Right cardiac atrium (tissue), 5 donors: ENCODE results near the gene GSN. TPM values are rescaled to one million over a fixed set of nuclear protein-coding genes. Genes with fewer than 3 reads are reported as not detected.

Experiments used
- ATAC-seq, 2 donors: fragments of 200-7000 bp; cut with Tn5 transposase; one replicate each; pipeline versions ENCODE4 v1.8.0 to v1.9.1; 2020; ENCODE audit warnings: moderate library complexity in 2 of 2, mild to moderate bottlenecking in 1 of 2
- DNase-seq, 3 donors: peaks; one replicate each; pipeline ENCODE4 v3.0.0-alpha.2; 2020
- H3K27ac ChIP-seq: one replicate; pipeline ENCODE4 v1.5.1; 2013; ENCODE audit warnings: mild to moderate bottlenecking, low read length, control low read depth, moderate library complexity
- H3K27me3 ChIP-seq: one replicate; pipeline ENCODE4 v1.6.1; 2013; ENCODE audit not compliant: control insufficient read depth, insufficient read depth
- H3K4me1 ChIP-seq: one replicate; pipeline ENCODE4 v1.6.1; 2013; ENCODE audit warnings: low read length; ENCODE audit not compliant: control insufficient read depth, insufficient read depth
- H3K4me3 ChIP-seq: one replicate; pipeline ENCODE4 v1.5.1; 2013; ENCODE audit warnings: low read length, control low read depth
- H3K9me3 ChIP-seq: one replicate; pipeline ENCODE4 v1.6.1; 2013; ENCODE audit warnings: low read length; ENCODE audit not compliant: control insufficient read depth
- WGBS: extraction: QIAGEN DNeasy Blood & Tissue Kit; methylation state at CpG from one replicate; pipeline ENCODE4 v1.1.7; 2013; 5-methylcytosine and 5-hydroxymethylcytosine counted together
- intact Hi-C, 4 donors: fragments of 100-400 bp; cut with DNase I; formaldehyde crosslinking; loops; one replicate each; pipeline versions ENCODE4 v1.11.0 to v1.14.0; 2022 to 2023
- polyA plus RNA-seq: library from polyadenylated mRNA; stranded (reverse); fragments of 200-250 nt; gene quantifications from one replicate; pipeline ENCODE4 v1.2.3, GENCODE V29; 2013
- total RNA-seq, 4 donors: library from RNA; stranded (reverse); fragmentation: NEBNext Ultra II Directional; extraction: Animal tissue kit (Norgen Biotek cat#: 25700); gene quantifications; one replicate each; pipeline ENCODE4 v1.2.1, GENCODE V29; 2021
- donor health status: healthy with polysubstance abuse.
- donor health status: DM: no; HTN: yes; CAD: no.
- donor health status: DM: no; HTN: no; CAD: no.
- donor health status: DM: no; HTN: yes; CAD: no; lungs with severe emphysema.
- donor health status: DM: yes; HTN: yes; CAD: no.

GSN gene
- total and polyA plus RNA-seq, 5 donors, result 949 to 1,838 (median 1,630) TPM

DNA sequence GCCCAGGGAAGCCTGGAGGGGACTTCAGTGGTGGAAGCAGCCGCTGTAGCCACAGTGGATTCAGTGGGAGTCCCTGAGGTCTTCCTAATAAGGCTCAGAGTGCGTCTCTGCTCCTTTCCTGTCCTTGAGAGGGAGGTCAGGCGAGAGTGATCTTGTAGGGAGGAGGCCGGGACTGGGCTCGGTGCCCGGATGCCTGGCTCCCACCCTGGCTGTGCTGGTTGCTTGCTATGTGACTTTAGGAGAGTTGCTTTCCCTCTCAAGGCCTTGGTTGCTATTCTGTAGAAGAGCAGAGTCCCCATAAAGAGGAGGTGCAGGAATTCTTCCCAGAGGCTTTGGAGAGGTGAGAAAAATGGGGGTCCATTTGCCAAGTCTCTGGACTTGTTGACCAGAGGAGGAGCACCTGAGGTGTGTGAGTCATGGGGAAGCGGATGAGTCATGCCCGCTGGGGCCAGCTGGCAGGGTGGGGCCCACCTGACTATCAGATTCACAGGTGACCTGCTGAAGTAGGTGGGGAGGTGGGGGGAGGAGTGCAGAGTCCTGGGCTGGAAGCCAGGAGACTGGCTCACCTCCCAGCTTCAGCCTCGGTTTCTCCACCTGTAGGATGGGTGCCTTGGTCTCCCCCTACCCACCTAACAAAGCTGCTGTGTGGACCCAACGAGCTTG, 13.8 kb downstream of the GSN start:
- peaks cover 64% of the 10 kb centered on the region for H3K4me1 ChIP-seq
- H3K4me3 ChIP-seq, result no peak overlapping the region
- ATAC-seq (peak; percentile 69 to 71), DNase-seq (peak; percentile 89 to 97 (median 96))
- intact Hi-C loops, result loop anchor here in 2 of 4 donors (2.0 to 5.0 kb wide), 2 partner anchors 39 to 41 kb away; no protein-coding TSS in a partner anchor
- peak overlapping the region; percentile 99 for H3K27ac ChIP-seq
- 25% methylated on average over 10 of the region's 10 CpGs for WGBS
- no peaks in the 10 kb centered on the region for H3K9me3 ChIP-seq
- H3K27me3 ChIP-seq, result no peaks in the 10 kb centered on the region

DNA sequence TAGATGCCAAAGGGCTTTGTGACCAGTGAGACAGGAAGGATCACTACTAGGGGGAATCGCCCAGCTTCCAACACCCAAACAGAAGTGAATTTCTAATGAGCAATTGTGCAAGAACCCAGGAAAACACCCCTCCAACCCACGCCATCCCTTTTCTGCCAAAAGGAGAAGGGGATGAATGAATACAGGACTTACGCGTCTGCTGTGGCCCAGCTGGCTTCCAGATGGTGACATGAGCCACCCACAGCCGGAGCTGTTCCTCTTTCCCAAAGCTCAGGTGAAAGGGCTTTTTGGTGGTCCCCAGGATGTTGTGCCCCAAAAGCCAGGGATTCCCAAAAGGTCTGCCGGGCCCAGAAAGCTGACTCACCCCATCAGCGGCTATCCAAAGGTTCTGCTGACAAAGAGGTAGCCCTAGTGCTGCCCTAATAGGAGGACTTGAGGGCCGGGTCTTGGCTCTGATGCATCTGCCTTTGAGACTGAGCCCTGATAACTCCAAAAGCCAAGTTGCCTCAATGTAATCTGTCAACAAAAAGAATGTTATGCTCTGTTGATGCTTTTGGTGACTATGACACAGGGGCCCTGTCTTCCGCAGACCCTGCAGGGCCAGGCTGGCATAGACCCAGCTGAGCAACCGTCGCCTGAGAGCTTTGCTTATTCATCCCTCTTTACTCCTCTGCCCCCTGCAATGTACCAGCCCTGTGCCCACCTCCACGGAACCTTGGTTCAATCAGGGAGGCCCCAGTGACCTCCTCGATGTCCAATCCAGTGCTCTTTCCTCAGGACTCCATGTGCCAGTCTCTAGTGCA, 14.5 kb downstream of the GSN start:
- DNase-seq (peak; percentile 78 to 89 (median 87)), ATAC-seq (peak; percentile 1 to 3)
- Histone ChIP-seq H3K9me3 (no peaks in the 10 kb centered on the region), H3K27me3 (no peaks in the 10 kb centered on the region), H3K27ac (peak overlapping the region; percentile 99), H3K4me1 (peaks cover 67% of the 10 kb centered on the region), H3K4me3 (no peak overlapping the region)
- WGBS, result 39% methylated on average over 13 of the region's 13 CpGs
- intact Hi-C loops, result loop anchor here in 1 of 4 donors (5.0 kb wide), 1 partner anchor 40 kb away; no protein-coding TSS in a partner anchor

DNA sequence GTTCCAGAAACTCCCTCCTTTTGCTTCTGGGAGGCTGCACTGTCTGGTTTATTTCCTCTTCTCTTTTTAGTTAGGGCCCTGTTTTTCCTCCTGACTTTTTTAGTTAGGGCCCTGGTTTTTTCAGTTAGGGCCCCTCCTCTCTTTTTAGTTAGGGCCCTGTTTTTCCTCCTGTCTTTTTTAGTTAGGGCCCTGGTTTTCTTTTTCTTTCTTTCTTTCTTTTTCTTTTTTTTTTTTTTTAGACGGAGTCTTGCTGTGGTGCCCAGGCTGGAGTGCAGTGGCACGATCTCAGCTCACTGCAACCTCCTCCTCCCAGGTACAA, 15.1 kb downstream of the GSN start:
- no peak for DNase-seq
- intact Hi-C loops, result loop anchor here in 1 of 4 donors (5.0 kb wide), 1 partner anchor 39 kb away; no protein-coding TSS in a partner anchor
- H3K27ac ChIP-seq, result peak overlapping the region; percentile 99
- peaks cover 67% of the 10 kb centered on the region for H3K4me1 ChIP-seq
- no peaks in the 10 kb centered on the region for H3K27me3 ChIP-seq
- no peak for ATAC-seq
- H3K9me3 ChIP-seq, result no peaks in the 10 kb centered on the region
- WGBS, result 60% methylated on average over 2 of the region's 2 CpGs
- no peak overlapping the region for H3K4me3 ChIP-seq

DNA sequence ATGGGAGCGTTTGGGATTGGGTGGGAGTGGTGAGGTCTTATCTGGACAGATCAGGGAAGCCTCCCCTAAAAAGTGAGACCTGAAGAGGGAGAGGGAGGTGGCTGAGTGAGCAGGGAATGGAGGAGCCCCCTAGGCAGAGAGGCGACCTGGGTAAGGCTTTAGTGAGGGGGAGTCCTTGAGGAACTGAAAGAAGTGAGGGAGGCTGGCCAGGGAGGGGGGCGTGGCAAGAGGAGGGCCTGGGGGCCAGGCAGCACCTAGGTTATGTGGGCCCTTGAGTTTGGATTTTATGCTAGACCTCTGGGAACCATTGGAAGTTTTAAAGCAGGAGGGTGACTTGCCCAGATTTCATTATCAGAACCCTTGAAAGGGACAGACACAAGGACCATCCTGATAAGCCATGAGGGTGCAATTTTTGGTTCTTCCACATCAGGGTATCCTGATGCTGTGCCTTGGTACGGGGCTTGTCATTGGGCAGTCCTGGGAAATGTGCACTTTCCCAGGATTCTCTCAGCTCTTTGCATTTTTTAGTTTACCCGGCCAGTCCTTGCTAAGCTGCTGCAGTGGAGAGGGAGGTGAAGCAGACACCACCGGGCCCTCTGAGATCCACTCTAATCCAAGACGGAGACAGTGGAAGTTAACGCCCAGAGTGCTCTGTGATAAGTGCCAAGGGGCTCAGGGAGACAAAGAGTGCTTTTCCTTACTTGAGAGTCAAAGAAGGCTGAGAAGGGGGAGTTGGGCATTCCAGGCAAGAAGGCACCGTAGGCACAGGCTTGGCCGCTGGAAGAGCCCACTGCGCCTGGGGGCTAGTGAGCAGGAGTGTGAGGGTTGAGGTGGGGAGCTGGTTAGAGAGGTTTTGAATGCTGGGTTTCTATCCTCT, 16.1 kb downstream of the GSN start:
- intact Hi-C loops, result loop anchor here in 1 of 4 donors (5.0 kb wide), 1 partner anchor 38 kb away; no protein-coding TSS in a partner anchor
- WGBS, result 53% methylated on average over 11 of the region's 11 CpGs
- H3K4me1 ChIP-seq, result peaks cover 72% of the 10 kb centered on the region
- DNase-seq, result no peak
- H3K27me3 ChIP-seq, result no peaks in the 10 kb centered on the region
- no peak overlapping the region for H3K4me3 ChIP-seq
- ATAC-seq, result no peak
- no peaks in the 10 kb centered on the region for H3K9me3 ChIP-seq
- peak overlapping the region; percentile 99 for H3K27ac ChIP-seq

DNA sequence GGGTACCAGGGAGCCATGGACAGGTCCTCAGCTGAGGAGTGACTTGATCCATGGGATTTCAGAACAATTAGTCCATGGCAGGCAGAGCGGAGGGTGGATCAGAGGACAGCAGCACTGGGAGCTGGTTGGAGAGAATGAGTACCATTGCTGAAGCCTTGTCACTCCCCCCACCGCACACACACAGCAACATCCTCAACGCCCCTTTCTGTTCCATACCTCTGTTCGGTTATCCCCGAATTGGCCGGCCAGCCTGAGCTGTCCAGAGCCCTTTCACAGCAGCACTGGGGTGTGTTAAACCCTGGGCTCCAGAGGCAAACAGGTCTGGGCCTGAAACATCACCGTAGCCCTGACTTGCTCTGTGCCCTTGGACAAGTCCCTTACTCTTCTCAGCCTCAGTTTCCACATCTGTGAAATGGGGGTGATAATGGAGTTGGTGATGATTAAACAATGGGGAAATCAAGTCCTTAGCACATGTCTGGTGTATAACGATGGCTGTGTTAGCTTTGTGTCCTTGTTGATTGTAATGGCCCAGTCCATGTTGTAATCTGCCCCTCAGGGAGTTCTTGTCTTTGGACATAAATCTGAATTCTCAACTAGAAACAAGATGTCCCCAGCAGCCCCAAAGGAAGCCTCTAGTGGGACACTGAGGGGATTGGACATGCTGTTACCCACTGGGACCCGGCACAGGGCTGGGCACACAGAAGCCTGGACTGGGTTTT, 16.9 kb downstream of the GSN start:
- no peak for DNase-seq
- no peaks in the 10 kb centered on the region for H3K27me3 ChIP-seq
- peak overlapping the region; percentile 99 for H3K27ac ChIP-seq
- no peaks in the 10 kb centered on the region for H3K9me3 ChIP-seq
- ATAC-seq, result no peak
- intact Hi-C loops, result loop anchor here in 1 of 4 donors (5.0 kb wide), 1 partner anchor 37 kb away; no protein-coding TSS in a partner anchor
- WGBS, result 88% methylated on average over 9 of the region's 9 CpGs
- peaks cover 72% of the 10 kb centered on the region for H3K4me1 ChIP-seq
- no peak overlapping the region for H3K4me3 ChIP-seq

DNA sequence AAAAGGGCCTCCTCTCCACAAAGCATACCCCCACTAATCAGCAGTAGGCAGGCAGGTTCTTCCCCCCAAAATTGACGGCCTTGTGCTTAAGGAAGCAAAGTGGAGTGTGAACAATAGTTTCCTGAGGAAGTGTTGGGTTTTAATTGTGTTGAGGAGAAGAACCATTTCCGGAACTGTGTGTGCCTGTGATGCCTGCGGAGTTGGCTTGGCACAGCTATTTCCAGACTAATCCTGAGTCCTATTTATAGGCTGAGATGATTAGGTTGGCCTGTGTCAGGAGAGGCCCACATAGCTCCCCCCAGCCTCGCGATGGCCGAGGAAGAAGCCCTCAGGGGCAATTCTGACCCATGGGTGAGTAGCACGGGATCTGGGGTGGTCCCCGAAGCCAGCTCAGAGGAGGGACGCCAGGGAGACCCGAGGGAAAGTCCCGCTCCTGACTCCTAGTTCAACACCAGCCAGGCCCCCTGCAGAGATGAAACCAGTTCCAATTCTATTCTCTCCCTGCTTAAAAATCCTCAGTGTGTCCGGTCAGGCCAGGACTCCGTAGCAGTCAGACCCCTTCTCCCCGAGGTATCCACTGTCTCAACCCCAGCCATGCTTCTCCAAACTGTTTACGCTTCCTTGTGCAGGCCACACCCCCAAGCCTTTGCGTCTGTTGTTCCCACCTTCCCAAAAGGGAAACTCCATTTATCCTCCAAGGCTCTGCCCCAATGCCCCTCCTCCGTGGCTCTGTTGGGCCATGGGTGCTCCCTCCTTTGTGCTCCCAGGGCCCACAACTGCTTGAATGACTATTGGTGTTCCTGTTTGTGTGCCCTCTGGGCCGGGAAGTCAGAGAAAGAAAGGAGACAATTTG, 18.1 kb downstream of the GSN start:
- ATAC-seq (peak; percentile 60 to 71), DNase-seq (peak; percentile 75 to 89 (median 86))
- peak overlapping the region; percentile 99 for H3K27ac ChIP-seq
- WGBS, result 6% methylated on average over 18 of the region's 18 CpGs
- no peaks in the 10 kb centered on the region for H3K9me3 ChIP-seq
- H3K27me3 ChIP-seq, result no peaks in the 10 kb centered on the region
- H3K4me1 ChIP-seq, result peaks cover 65% of the 10 kb centered on the region
- intact Hi-C loops, result no loop called here
- peak overlapping the region; percentile 16 for H3K4me3 ChIP-seq

DNA sequence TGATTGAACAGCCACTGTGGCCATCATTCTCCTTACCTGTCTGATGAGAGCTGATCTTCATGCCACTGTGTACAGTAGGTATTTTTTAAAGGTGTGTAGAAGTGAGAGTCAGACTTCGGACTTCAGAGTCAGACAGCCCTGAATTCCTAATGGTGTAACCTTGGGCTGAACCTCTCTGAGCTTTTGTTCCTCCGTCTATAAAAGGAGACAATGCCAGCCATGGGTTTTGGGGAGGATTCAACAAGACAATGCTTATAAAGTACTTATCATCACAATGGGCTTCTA, 18.7 kb downstream of the GSN start:
- intact Hi-C loops, result no loop called here
- peaks cover 60% of the 10 kb centered on the region for H3K4me1 ChIP-seq
- H3K9me3 ChIP-seq, result no peaks in the 10 kb centered on the region
- no peak overlapping the region for H3K4me3 ChIP-seq
- H3K27me3 ChIP-seq, result no peaks in the 10 kb centered on the region
- no peak for DNase-seq
- 18% methylated on average over 2 of the region's 2 CpGs for WGBS
- ATAC-seq, result no peak
- H3K27ac ChIP-seq, result peak overlapping the region; percentile 99

DNA sequence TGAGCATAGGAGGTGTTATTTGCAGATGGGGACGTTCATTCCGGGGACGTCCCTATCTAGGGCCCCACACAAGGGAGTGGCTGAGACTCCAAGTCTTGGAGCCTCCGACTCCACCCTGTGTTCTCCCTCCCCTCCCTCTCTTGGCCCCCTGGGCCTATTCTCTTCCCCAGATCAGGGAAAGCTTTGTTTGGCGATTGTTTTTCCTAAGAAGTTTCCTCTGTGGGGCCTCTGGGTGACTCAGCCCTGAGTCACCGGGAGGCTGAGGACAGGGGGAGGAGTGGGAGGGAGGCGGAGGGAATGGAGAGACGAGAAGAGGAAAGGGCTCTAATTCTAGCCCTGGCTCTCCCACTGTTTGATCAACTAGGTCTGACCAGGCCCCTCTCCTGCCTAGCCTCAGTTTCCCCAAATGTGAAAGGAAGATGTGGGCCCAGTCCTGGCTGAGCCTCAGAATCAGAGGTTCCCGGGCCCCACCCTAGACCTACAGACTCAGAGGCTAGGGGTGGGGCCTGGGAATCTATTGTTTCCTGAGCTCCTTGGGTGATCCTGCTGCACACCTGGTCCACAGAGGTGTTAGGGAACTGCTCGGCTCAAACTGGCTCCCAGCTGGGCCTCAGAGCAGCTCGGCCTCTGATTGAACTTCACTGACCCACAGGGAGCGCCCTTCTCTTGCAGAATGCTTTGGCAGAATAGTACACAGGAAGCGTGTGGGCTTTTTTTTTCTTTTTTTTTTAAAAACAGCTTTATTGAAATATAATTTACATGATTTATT, 19.2 kb downstream of the GSN start:
- ATAC-seq (peak; percentile 79 to 84), DNase-seq (peak; percentile 89 to 93 (median 92))
- WGBS, result 5% methylated on average over 13 of the region's 13 CpGs
- Histone ChIP-seq H3K27me3 (no peaks in the 10 kb centered on the region), H3K4me3 (no peak overlapping the region), H3K27ac (peak overlapping the region; percentile 99), H3K4me1 (peaks cover 56% of the 10 kb centered on the region), H3K9me3 (no peaks in the 10 kb centered on the region)
- intact Hi-C loops, result no loop called here

DNA sequence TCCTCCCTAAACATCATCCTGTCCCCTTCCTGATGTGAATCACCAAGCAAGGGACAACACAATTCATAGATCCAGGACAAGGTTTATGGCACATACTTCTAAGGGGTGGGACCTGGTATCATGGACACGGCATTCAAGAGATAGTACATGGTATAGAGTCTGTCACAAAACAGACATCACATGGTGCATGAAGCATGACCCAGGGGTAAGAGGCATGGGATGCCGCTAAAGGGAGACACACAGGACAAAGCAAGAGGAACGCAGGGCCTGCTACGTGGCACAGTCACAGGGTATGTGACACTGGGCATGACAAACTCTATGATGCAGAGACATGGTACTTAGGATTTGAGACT, 20.7 kb downstream of the GSN start:
- WGBS, result 28% methylated on average over 4 of the region's 4 CpGs
- ATAC-seq, result no peak
- DNase-seq, result no peak
- H3K4me3 ChIP-seq, result no peak overlapping the region
- H3K27ac ChIP-seq, result peak overlapping the region; percentile 97
- intact Hi-C loops, result no loop called here
- peaks cover 54% of the 10 kb centered on the region for H3K4me1 ChIP-seq
- H3K27me3 ChIP-seq, result no peaks in the 10 kb centered on the region
- no peaks in the 10 kb centered on the region for H3K9me3 ChIP-seq
